GM18870 (cell line): ENCODE measurements around the gene ABCA9.
"Not testable (repeated sequence)": the region's sequence is repeated elsewhere in the genome, so short reads cannot be mapped to it uniquely, and the experiment has no call there.

Experiments
- ATAC-seq: cut with Tn5 transposase; IDR thresholded peaks from one replicate; pipeline ENCODE4 v1.9.1; 2021; ENCODE audit warnings: moderate library complexity; ENCODE audit not compliant: unreplicated experiment

The ABCA9 gene

DNA sequence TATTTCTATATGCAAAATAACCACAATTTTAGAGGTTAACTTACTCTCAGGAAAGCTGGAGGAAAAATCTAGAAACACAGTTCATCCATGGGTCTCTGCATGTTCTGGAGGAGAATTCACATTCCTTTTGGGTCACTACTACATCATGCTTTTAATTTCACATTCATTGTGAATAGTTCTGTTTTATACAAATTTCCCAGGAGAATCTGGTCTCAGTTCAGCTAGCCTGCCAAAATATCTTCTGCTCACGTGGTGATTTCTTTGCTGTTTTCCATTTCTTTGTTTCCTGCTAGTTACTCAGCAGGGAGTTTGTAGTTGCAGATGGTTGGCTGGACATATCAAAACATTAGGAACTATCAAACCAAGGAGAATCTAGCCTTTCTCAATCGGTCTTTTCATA is at the start of gene ABCA9:
TSS of gene ABCA9 (minus strand) at position 106 of the 400 bp plus-strand sequence. CDS start 9,801 bp downstream, outside the sequence.
- ATAC-seq, result no peak

- no peak for ATAC-seq
These were observed 45.4 kb upstream of the ABCA9 start for GRCh38 chr17:69105907-69106730.

- no peak for ATAC-seq
These were observed 43.0 kb upstream of the ABCA9 start for GRCh38 chr17:69103557-69104233.

DNA sequence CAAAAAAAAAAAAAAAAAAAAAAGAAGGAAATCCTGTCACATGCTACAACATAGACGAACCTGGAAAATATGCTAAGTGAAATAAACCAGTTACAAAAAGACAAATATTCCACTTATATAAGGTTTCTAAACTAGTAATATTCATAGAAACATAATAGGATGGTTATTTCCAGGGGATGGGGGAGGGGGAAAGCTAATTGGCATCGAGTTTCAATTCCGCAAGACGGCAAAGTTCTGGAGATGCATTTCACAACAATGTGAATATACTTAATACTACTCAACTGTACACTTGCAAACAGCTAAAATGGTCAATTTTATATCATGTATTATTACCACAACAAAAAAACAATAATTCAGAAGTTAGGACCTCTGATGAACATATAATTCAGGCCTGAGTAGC is 37.9 kb upstream of the ABCA9 start:
- no peak for ATAC-seq

- ATAC-seq, result no peak
These were observed 35.8 kb upstream of the ABCA9 start for GRCh38 chr17:69096541-69096940.

- ATAC-seq, result no peak
These were observed 33.3 kb upstream of the ABCA9 start for GRCh38 chr17:69093995-69094394.

GRCh38 chr17:69093279-69093789 is 32.6 kb upstream of the ABCA9 start:
- no peak for ATAC-seq

DNA sequence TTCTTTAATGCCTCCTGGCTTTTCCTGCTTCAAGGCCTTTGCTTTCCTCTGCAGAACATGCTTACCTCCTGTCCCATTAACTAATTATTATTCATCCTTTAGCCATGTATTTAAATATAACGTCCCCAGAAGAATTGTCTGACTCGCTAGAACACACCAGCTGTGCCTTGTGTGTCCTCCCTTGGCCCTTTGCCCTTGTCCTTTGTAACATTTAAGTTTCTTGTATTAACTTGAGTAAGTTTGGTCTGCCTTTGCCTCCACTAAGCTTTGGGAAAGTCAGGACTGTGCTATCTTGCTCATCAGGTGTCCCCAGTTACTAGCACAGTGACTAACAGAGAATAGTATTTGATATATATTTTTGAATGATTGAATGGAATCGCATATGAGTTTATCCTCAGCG is 29.6 kb upstream of the ABCA9 start:
- no peak for ATAC-seq

DNA sequence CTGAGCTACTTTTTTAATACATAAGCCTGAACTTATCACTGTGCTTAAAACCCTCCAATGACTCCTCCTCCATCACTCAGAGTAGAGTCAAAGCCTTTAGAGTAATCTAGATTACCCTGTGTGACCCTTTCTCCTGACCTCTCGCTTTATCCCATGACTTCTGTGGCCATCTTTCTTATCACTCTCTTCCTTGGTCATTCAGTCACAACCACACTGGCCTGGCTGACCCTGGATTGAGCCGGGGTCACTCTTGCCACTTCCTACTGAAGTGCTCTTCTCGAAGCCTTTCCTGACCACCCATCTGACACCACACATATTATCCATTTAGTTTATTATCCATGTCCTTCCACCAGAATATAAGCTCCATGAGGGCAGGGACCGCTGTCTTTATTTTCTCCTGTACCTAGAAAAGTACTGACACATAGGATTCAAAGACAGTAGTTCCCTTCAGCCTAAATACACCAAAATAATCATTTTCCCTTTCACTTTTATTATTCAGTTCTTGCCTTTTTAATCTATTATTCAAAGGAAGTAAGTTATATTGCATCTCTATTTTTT is 28.0 kb upstream of the ABCA9 start:
- no peak for ATAC-seq

DNA sequence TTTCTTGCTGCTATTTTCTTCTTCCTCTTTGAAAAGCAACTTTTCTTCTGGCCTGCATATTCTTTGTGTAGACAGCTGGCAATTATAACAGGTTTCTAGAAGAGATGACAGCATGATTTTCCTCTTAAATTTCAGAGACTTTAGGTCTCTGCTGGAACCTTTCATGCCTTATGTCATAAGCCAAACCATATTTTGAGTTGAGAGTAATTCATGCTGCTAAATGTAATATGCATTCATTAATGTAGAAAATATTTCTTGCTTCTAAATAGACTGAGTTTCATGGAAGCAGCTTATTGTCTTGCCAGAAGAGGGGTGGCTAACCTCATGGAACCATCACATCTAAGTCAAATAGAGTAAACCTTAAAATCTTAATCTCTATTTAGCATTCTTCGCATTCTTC is 25.9 kb upstream of the ABCA9 start:
- ATAC-seq, result no peak

GRCh38 chr17:69084911-69085310 is 24.2 kb upstream of the ABCA9 start:
- no peak for ATAC-seq

- no peak for ATAC-seq
These were observed 22.0 kb upstream of the ABCA9 start for GRCh38 chr17:69082696-69083095.

- no peak for ATAC-seq
These were observed 18.1 kb upstream of the ABCA9 start for GRCh38 chr17:69078864-69079263.

DNA sequence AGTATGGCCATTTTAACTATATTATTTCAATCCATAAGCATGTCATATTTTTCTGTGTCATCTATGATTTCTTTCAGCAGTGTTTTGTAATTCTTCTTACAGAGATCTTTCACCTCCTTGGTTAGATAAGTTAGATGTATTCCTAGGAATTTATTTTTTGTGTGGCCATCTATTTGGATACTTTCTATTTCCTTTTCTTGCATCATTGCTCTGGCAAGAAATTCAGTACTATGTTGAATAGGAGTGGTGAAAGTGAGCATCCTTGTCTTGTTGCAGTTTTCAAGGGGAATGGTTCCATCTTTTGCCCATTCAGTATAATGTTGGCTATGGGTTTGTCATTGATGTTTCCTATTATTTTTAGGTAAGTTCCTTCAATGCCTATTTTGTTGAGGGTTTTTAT is 15.1 kb upstream of the ABCA9 start:
- no peak for ATAC-seq

- ATAC-seq, result not testable (repeated sequence)
These were observed 12.7 kb upstream of the ABCA9 start for GRCh38 chr17:69073392-69073791.

GRCh38 chr17:69072803-69073256 is 12.1 kb upstream of the ABCA9 start:
- ATAC-seq, result not testable (repeated sequence)

GRCh38 chr17:69071233-69071586 is 10.5 kb upstream of the ABCA9 start:
- ATAC-seq, result not testable (repeated sequence)

- not testable (repeated sequence) for ATAC-seq
These were observed 9.9 kb upstream of the ABCA9 start for GRCh38 chr17:69070378-69071232.

GRCh38 chr17:69069226-69069750 is 8.6 kb upstream of the ABCA9 start:
- no peak for ATAC-seq

DNA sequence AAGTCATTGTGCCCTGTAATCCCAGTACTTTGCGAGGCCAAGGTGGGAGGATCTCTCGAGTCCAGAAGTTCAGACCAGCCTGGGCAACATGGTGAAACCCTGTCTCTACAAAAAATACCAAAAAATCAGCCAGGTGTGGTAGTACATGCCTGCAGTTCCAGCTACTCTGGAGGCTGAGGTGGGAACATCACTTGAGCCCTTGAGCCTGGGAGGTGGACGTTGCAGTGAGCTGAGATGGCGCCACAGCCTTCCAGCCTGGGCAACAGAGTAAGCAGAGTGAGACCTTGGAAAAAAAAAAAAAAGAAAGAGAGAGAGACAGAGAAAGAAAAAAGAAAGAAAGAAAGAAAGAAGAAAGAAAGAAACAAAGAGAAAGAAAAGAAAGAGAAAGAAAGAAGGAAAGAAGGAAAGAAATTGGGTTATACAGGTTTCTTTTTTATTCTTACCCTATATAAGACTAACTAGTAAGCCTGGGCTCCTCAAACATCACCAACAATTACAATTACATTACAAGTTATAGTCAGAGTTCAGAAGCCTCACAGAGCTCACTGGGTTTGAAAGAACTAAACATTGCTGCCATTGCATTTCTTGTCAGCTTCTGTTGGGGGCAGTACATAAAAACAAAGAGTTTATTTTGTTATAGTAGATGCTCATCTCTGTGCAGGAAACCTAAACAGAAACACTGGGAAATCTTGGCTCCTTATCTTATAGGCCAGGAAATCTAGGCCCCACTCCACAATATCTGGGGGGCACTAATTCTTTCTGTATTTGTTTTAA is 6.7 kb upstream of the ABCA9 start:
- no peak for ATAC-seq
